KMS-11 (cell line): ENCODE data around the gene HSD3B1.

Experiments
- H2AFZ ChIP-seq: fragments of 200-600 bp; sonication (generic); 2 replicates; pipeline ENCODE4 v1.6.1; 2016; ENCODE audit warnings: antibody characterized with exemption, mixed run types, low read depth
- H3K27ac ChIP-seq: fragments of 200-600 bp; sonication (generic); 2 replicates; pipeline ENCODE4 v1.6.1; 2016; ENCODE audit warnings: mild to moderate bottlenecking, mixed run types
- H3K27me3 ChIP-seq: fragments of 200-600 bp; sonication (generic); 2 replicates; pipeline ENCODE4 v1.6.1; 2017; ENCODE audit warnings: mild to moderate bottlenecking, low read depth, mixed run types, moderate library complexity; ENCODE audit not compliant: insufficient read depth
- H3K36me3 ChIP-seq: fragments of 200-600 bp; sonication (generic); 2 replicates; pipeline ENCODE4 v1.6.1; 2017; ENCODE audit warnings: mild to moderate bottlenecking, mixed run types; ENCODE audit not compliant: insufficient read depth
- H3K4me1 ChIP-seq: fragments of 200-600 bp; sonication (generic); 2 replicates; pipeline ENCODE4 v1.6.1; 2016; ENCODE audit warnings: mild to moderate bottlenecking, low read depth, mixed run types; ENCODE audit not compliant: poor library complexity, severe bottlenecking
- H3K4me2 ChIP-seq: fragments of 200-600 bp; sonication (generic); 2 replicates; pipeline ENCODE4 v1.7.0; 2016; ENCODE audit warnings: mild to moderate bottlenecking, mixed run types
- H3K4me3 ChIP-seq: fragments of 200-600 bp; sonication (generic); IDR thresholded peaks from 2 replicates; pipeline ENCODE4 v1.6.1; 2017; ENCODE audit warnings: low read depth, low read length, mixed read lengths; ENCODE audit not compliant: insufficient read depth
- H3K79me2 ChIP-seq: fragments of 200-600 bp; sonication (generic); 2 replicates; pipeline ENCODE4 v1.6.1; 2016; ENCODE audit warnings: low read depth, mixed run types; ENCODE audit not compliant: insufficient read depth
- H3K9ac ChIP-seq: fragments of 200-600 bp; sonication (generic); 2 replicates; pipeline ENCODE4 v1.6.1; 2016; ENCODE audit warnings: mild to moderate bottlenecking, mixed run types
- H4K20me1 ChIP-seq: fragments of 200-600 bp; sonication (generic); 2 replicates; pipeline ENCODE4 v1.6.1; 2016; ENCODE audit warnings: mild to moderate bottlenecking, mixed run types; ENCODE audit not compliant: insufficient read depth
- TF ChIP-seq, protein P1 (sequence below): fragments of 200-600 bp; sonication (generic); conservative IDR thresholded peaks from 2 replicates; pipeline ENCODE4 v1.6.1; 2017; ENCODE audit warnings: low read depth, mild to moderate bottlenecking, antibody characterized with exemption, low read length, moderate library complexity, mixed read lengths

Gene HSD3B1

DNA sequence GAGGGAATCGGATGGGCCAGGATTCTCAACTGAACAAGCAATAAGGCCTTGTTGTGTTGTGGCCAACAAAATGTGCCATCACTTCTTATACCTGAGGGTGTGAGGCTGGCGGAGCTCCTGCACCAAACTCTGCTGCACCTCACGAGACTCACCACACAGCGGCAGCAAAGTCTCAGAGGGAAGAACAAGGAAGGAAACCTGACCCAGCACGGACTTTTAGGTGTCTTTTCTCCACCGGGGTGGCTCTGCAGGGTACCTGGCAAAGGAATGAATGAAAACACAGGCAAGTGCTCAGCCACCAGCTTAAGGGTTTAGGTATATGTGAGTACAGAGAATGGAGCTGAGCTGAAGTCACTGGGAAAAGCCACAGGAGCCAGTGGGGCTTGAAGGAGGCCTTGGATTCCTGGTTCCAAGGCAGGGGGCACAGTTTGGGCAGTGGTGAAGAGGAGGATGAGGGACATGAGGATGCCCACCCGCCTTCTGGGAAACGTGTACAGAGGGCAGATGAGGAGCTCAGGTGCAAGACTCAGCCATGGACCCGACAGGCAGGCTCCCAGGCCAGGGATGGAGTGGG, 31.1 kb upstream of the HSD3B1 start:
- H3K4me2 ChIP-seq = no peak overlapping the region

DNA sequence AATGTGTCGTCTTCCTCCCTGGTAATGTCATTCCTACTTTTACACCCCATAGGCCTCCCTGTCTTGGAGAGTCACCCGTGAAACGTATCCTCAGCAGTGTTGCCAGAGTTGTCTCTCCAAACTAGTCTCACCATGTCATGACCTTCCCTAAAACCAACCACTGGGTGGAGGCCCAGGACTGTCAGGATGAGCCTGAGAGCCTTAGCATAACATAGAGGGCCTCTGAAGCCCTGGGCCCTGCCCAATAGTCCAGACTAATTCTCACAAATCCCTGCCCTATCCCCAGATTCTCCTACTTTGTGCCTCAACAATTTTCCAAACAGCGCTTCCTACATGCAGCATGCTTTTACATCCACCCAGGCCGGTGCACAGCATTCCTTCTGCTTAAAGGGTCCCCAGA, 29.3 kb upstream of the HSD3B1 start:
- Histone ChIP-seq H3K36me3 (no peaks in the 10 kb centered on the region), H2AFZ (no peak overlapping the region), H3K79me2 (no peaks in the 10 kb centered on the region), H3K9ac (no peak overlapping the region), H4K20me1 (no peaks in the 10 kb centered on the region), H3K27me3 (no peaks in the 10 kb centered on the region), H3K4me3 (no peak overlapping the region), H3K4me1 (no peaks in the 10 kb centered on the region), H3K4me2 (no peak overlapping the region), H3K27ac (no peak overlapping the region)
- TF ChIP-seq, protein P1, sequence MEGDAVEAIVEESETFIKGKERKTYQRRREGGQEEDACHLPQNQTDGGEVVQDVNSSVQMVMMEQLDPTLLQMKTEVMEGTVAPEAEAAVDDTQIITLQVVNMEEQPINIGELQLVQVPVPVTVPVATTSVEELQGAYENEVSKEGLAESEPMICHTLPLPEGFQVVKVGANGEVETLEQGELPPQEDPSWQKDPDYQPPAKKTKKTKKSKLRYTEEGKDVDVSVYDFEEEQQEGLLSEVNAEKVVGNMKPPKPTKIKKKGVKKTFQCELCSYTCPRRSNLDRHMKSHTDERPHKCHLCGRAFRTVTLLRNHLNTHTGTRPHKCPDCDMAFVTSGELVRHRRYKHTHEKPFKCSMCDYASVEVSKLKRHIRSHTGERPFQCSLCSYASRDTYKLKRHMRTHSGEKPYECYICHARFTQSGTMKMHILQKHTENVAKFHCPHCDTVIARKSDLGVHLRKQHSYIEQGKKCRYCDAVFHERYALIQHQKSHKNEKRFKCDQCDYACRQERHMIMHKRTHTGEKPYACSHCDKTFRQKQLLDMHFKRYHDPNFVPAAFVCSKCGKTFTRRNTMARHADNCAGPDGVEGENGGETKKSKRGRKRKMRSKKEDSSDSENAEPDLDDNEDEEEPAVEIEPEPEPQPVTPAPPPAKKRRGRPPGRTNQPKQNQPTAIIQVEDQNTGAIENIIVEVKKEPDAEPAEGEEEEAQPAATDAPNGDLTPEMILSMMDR = no peak

More for the DNA sequence above, 31.1 kb upstream of the HSD3B1 start:
- no peaks in the 10 kb centered on the region for H3K4me1 ChIP-seq
- H3K36me3 ChIP-seq = no peaks in the 10 kb centered on the region
- no peaks in the 10 kb centered on the region for H3K79me2 ChIP-seq
- H3K27me3 ChIP-seq = no peaks in the 10 kb centered on the region
- no peak overlapping the region for H3K27ac ChIP-seq
- TF ChIP-seq, protein P1 = peak; percentile 45
- H3K9ac ChIP-seq = no peak overlapping the region
- no peaks in the 10 kb centered on the region for H4K20me1 ChIP-seq
- no peak overlapping the region for H3K4me3 ChIP-seq
- H2AFZ ChIP-seq = peak overlapping the region; percentile 49; the same call in 1 of the 2 replicates

DNA sequence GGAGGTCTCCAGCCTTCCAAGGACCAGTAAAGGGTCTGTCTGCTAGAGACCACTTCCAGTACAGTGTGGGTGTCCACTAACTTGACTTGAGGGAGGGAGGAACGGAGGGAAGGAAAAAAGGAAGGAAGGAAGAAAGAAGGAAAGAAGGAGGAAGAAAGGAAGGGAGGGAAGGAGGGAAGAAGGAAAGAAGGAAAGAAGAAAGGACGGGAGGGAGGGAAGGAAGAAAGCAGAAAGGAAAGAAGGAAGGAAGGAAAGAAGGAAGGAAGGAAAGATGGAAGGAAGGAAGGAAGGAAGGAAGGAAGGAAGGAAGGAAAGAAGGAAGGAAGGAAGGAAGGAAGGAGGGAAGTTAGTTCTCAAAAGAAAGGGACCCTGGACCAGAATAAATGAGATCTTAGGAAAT, 26.8 kb upstream of the HSD3B1 start:
- H2AFZ ChIP-seq = no peak overlapping the region
- no peak overlapping the region for H3K4me2 ChIP-seq
- H3K27ac ChIP-seq = no peak overlapping the region
- no peaks in the 10 kb centered on the region for H3K36me3 ChIP-seq
- H3K79me2 ChIP-seq = no peaks in the 10 kb centered on the region
- H3K27me3 ChIP-seq = no peaks in the 10 kb centered on the region
- TF ChIP-seq, protein P1 = no peak
- H3K9ac ChIP-seq = no peak overlapping the region
- H4K20me1 ChIP-seq = no peaks in the 10 kb centered on the region
- H3K4me3 ChIP-seq = no peak overlapping the region
- no peaks in the 10 kb centered on the region for H3K4me1 ChIP-seq

DNA sequence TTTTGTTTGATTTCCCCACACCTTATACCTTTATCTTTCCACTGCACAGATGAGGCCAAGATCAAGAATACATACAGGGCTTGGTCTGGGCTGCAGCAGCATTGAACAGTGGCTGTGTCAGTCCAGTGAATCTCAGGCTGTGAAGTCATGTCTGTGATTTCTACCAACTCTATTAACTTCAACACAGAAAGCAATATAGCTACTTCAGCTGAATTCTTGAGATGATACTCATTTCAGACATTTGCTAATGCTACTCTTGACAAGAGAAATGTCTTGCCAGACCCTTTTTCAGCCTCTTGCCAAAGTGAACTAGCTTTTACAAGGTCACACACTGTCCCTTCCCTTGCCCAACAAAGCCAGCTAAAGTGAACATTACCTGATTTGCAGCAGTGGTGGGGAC, 25.1 kb upstream of the HSD3B1 start:
- no peaks in the 10 kb centered on the region for H3K79me2 ChIP-seq
- H3K27me3 ChIP-seq = no peaks in the 10 kb centered on the region
- H3K36me3 ChIP-seq = no peaks in the 10 kb centered on the region
- H3K4me3 ChIP-seq = no peak overlapping the region
- H2AFZ ChIP-seq = no peak overlapping the region
- no peak overlapping the region for H3K27ac ChIP-seq
- H4K20me1 ChIP-seq = no peaks in the 10 kb centered on the region
- no peaks in the 10 kb centered on the region for H3K4me1 ChIP-seq
- no peak overlapping the region for H3K4me2 ChIP-seq
- TF ChIP-seq, protein P1 = no peak
- H3K9ac ChIP-seq = no peak overlapping the region
